IMR-90 (cell line): ENCODE results near the gene HOXC10. TPM values are rescaled to one million over a fixed set of nuclear protein-coding genes. Genes with fewer than 3 reads are reported as not detected.

ENCODE experiments used
- ATAC-seq: fragments of 200-7000 bp; cut with Tn5 transposase; 2 replicates; pipeline ENCODE4 v1.9.1; 2020; ENCODE audit warnings: low read depth, mild to moderate bottlenecking, moderate library complexity
- BruUV-seq: library from RNA; stranded (reverse); fragments of 400-500 nt; replicated peaks from 2 replicates; lab custom pipeline; 2021; lab: Mats Ljungman, UMichigan
- CTCF ChIA-PET: fragments of 300-600 bp; formaldehyde crosslinking; extraction: SDS; loops from one replicate; lab custom pipeline; 2021; ENCODE audit warnings: antibody characterized with exemption; lab: Yijun Ruan, JAX
- POLR2A ChIA-PET: fragments of 300-600 bp; sonication (Branson Sonifier 250); formaldehyde crosslinking; loops from one replicate; lab custom pipeline; 2022; ENCODE audit warnings: antibody characterized with exemption; ENCODE audit not compliant: unreplicated experiment; lab: Charles Lee
- DNase-seq: peaks from one replicate; pipeline ENCODE4 v3.0.0; 2013
- H2AFZ ChIP-seq: replicated peaks from 2 replicates; pipeline ENCODE3; 2013; ENCODE audit warnings: low read length, mild to moderate bottlenecking; ENCODE audit not compliant: poor library complexity
- H2AK5ac ChIP-seq: 2 replicates; pipeline ENCODE4 v1.6.1; 2013; ENCODE audit warnings: low read depth, low read length, inconsistent platforms
- H2AK9ac ChIP-seq: replicated peaks from 2 replicates; pipeline ENCODE3; 2013; ENCODE audit warnings: mild to moderate bottlenecking, low read depth, low read length, moderate library complexity; ENCODE audit not compliant: poor library complexity
- H2BK120ac ChIP-seq: 2 replicates; pipeline ENCODE4 v1.6.1; 2013; ENCODE audit warnings: low read depth, low read length, inconsistent platforms
- H2BK15ac ChIP-seq: 3 replicates; pipeline ENCODE4 v1.6.1; 2013; ENCODE audit warnings: low read depth, low read length, inconsistent platforms
- H2BK20ac ChIP-seq: 2 replicates; pipeline ENCODE4 v1.6.1; 2013; ENCODE audit warnings: low read depth, mild to moderate bottlenecking, inconsistent platforms, low read length, moderate library complexity
- H2BK5ac ChIP-seq: 2 replicates; pipeline ENCODE4 v1.6.1; 2013; ENCODE audit warnings: mild to moderate bottlenecking, low read depth, low read length, inconsistent platforms; ENCODE audit not compliant: poor library complexity, severe bottlenecking
- H3K14ac ChIP-seq: replicated peaks from 2 replicates; pipeline ENCODE4 v1.6.1; 2013; ENCODE audit warnings: low read depth, low read length, inconsistent platforms
- H3K18ac ChIP-seq: 2 replicates; pipeline ENCODE4 v1.6.1; 2013; ENCODE audit warnings: low read depth, low read length, control low read depth
- H3K23ac ChIP-seq: 2 replicates; pipeline ENCODE4 v1.6.1; 2013; ENCODE audit warnings: low read depth, low read length, inconsistent platforms
- H3K27ac ChIP-seq: 2 replicates; pipeline ENCODE4 v1.5.1; 2013; ENCODE audit warnings: mild to moderate bottlenecking, control low read depth, low read length; ENCODE audit not compliant: insufficient read depth
- H3K27me3 ChIP-seq: 2 replicates; pipeline ENCODE4 v1.6.1; 2013; ENCODE audit warnings: low read length; ENCODE audit not compliant: control insufficient read depth, insufficient read depth
- H3K36me3 ChIP-seq: 2 replicates; pipeline ENCODE4 v1.6.1; 2013; ENCODE audit warnings: low read length, mixed read lengths; ENCODE audit not compliant: control insufficient read depth, insufficient read depth
- H3K4ac ChIP-seq: 2 replicates; pipeline ENCODE4 v1.6.1; 2013; ENCODE audit warnings: low read depth, low read length, inconsistent platforms
- H3K4me1 ChIP-seq: 2 replicates; pipeline ENCODE4 v1.6.1; 2013; ENCODE audit warnings: low read length, mixed read lengths; ENCODE audit not compliant: control insufficient read depth, insufficient read depth
- H3K4me2 ChIP-seq: 2 replicates; pipeline ENCODE4 v1.6.1; 2013; ENCODE audit warnings: low read depth, mild to moderate bottlenecking, control low read depth, low read length, moderate library complexity
- H3K4me3 ChIP-seq: 2 replicates; pipeline ENCODE4 v1.5.1; 2013; ENCODE audit warnings: low read depth, mild to moderate bottlenecking, control low read depth, low read length, moderate library complexity; ENCODE audit not compliant: insufficient read depth
- H3K56ac ChIP-seq: 2 replicates; pipeline ENCODE4 v1.6.1; 2013; ENCODE audit warnings: low read length, inconsistent platforms; ENCODE audit not compliant: insufficient read depth; ENCODE audit errors: extremely low read depth
- H3K79me1 ChIP-seq, 2 experiments: 2 replicates each; pipeline ENCODE4 v1.6.1; 2013; ENCODE audit warnings: low read length in 2 of 2, inconsistent platforms in 1 of 2, low read depth in 1 of 2
- H3K9ac ChIP-seq: 2 replicates; pipeline ENCODE4 v1.6.1; 2013; ENCODE audit warnings: low read depth, low read length, control low read depth
- H3K9me1 ChIP-seq: 2 replicates; pipeline ENCODE4 v1.6.1; 2013; ENCODE audit warnings: low read length, inconsistent platforms; ENCODE audit not compliant: insufficient read depth
- H3K9me3 ChIP-seq: 2 replicates; pipeline ENCODE4 v1.6.1; 2013; ENCODE audit warnings: low read length; ENCODE audit not compliant: control insufficient read depth, insufficient read depth
- H4K20me1 ChIP-seq: 2 replicates; pipeline ENCODE4 v1.6.1; 2013; ENCODE audit warnings: low read length, inconsistent platforms; ENCODE audit not compliant: insufficient read depth
- H4K5ac ChIP-seq: 2 replicates; pipeline ENCODE4 v1.6.1; 2013; ENCODE audit warnings: mild to moderate bottlenecking, low read depth, low read length, control low read depth
- H4K8ac ChIP-seq, 2 experiments: 2 replicates each; pipeline ENCODE4 v1.6.1; 2013; ENCODE audit warnings: low read depth in 2 of 2, low read length in 2 of 2, control low read depth in 1 of 2, inconsistent platforms in 1 of 2
- H4K91ac ChIP-seq: 2 replicates; pipeline ENCODE4 v1.6.1; 2013; ENCODE audit warnings: low read depth, low read length, inconsistent platforms; ENCODE audit not compliant: insufficient read depth
- MXI1 ChIP-seq: IDR thresholded peaks from 2 replicates; pipeline ENCODE4 v1.6.1; 2012; ENCODE audit warnings: low read depth, mild to moderate bottlenecking, low read length, moderate library complexity, borderline replicate concordance
- NFE2L2 ChIP-seq: fragments of 150-350 bp; IDR thresholded peaks from 2 replicates; pipeline ENCODE4 v1.6.1; 2016; ENCODE audit warnings: low read depth, mild to moderate bottlenecking, low read length
- POLR2A ChIP-seq: IDR thresholded peaks from 2 replicates; pipeline ENCODE4 v1.6.1; 2012; ENCODE audit warnings: mild to moderate bottlenecking, low read depth, low read length
- RFX5 ChIP-seq: IDR thresholded peaks from 2 replicates; pipeline ENCODE4 v1.8.0; 2012; ENCODE audit warnings: low read depth, mild to moderate bottlenecking, low read length, moderate library complexity
- WGBS, 2 experiments: methylation state at CpG; one replicate each; pipeline versions ENCODE4 v1.1.5 to v1.1.7; 2013; ENCODE audit warnings: missing lambda C conversion rate in 2 of 2; ENCODE audit not compliant: insufficient read length in 1 of 2; ENCODE audit errors: extremely low coverage in 2 of 2; 5-methylcytosine and 5-hydroxymethylcytosine counted together
- dilution Hi-C: fragments of 300-500 bp; cut with HindIII; formaldehyde crosslinking; loops from one replicate; pipeline ENCODE4 v1.14.3; 2018; ENCODE audit warnings: low sequenced_read_pairs; ENCODE audit not compliant: unreplicated experiment
- in situ Hi-C: fragments of 300-500 bp; cut with MboI; formaldehyde crosslinking; loops from 3 replicates; pipeline ENCODE4 v1.14.3; 2019; ENCODE audit warnings: low sequenced_read_pairs, inconsistent platforms, mixed read lengths
- intact Hi-C: fragments of 100-400 bp; cut with micrococcal nuclease; formaldehyde crosslinking; loops from 2 replicates; pipeline ENCODE4 v1.10.0; 2022
- polyA plus RNA-seq, 3 experiments: library from polyadenylated mRNA; depleted of rRNA; stranded (reverse); fragments of >200 nt; gene quantifications; 2 replicates each; pipeline ENCODE4 v1.2.3, GENCODE V29; 2012; ENCODE audit warnings: low replicate concordance in 1 of 3
- total RNA-seq: library from RNA; depleted of rRNA; stranded (reverse); fragments of >200 nt; gene quantifications from 2 replicates; pipeline ENCODE4 v1.2.3, GENCODE V29; 2012

Gene HOXC10
- total and polyA plus RNA-seq, 2 of the 4 experiments (the other 2 are of a cell fraction): 0.15 TPM; not detected in 1

GRCh38 chr12:54031480-54031879 lies 46.5 kb downstream of the HOXC10 start:
- ATAC-seq (no peak), DNase-seq (no peak)
- Histone ChIP-seq H3K9me1 (no peaks in the 10 kb centered on the region), H3K36me3 (no peaks in the 10 kb centered on the region), H3K23ac (no peak overlapping the region), H2BK20ac (no peak overlapping the region), H3K4me2 (no peak overlapping the region), H4K8ac (no peak overlapping the region), H3K4me3 (no peak overlapping the region), H3K4ac (no peak overlapping the region), H4K20me1 (no peaks in the 10 kb centered on the region), H3K27me3 (peaks cover 83% of the 10 kb centered on the region), H3K18ac (no peak overlapping the region), H3K9me3 (peaks cover 11% of the 10 kb centered on the region), H3K9ac (no peak overlapping the region), H2AK5ac (no peak overlapping the region), H2BK5ac (no peak overlapping the region), H2AFZ (no peak overlapping the region), H4K5ac (no peak overlapping the region), H4K91ac (no peak overlapping the region), H3K79me1 (no peaks in the 10 kb centered on the region), H2AK9ac (peak overlapping the region; percentile 1), H2BK15ac (no peak overlapping the region), H2BK120ac (no peak overlapping the region), H3K27ac (no peak overlapping the region), H3K56ac (no peak overlapping the region), H3K14ac (no peak overlapping the region), H3K4me1 (no peaks in the 10 kb centered on the region)
- POLR2A ChIA-PET: no interaction called here
- CTCF ChIA-PET: interaction anchor here (0.9 to 1.0 kb wide), 2 partner anchors 157 to 170 kb away, joined by 3 to 5 read pairs; partner anchors contain the start of gene SMUG1
- dilution Hi-C loops: no loop called here
- in situ Hi-C loops: no loop called here
- TF ChIP-seq MXI1 (no peak), NFE2L2 (no peak), POLR2A (no peak), RFX5 (no peak)
- no CpG with 5 or more reads among the region's 16 CpGs for WGBS, 2 experiments
- BruUV-seq: no TSS peak
- intact Hi-C loops: no loop called here
